GM21390 (cell line): ENCODE results near the gene MAPT.
"Not testable (repeated sequence)": the region's sequence is repeated elsewhere in the genome, so short reads cannot be mapped to it uniquely, and the experiment has no call there.

Experiments
- ATAC-seq: cut with Tn5 transposase; IDR thresholded peaks from one replicate; pipeline ENCODE4 v1.9.1; 2021; ENCODE audit not compliant: unreplicated experiment

MAPT gene

DNA sequence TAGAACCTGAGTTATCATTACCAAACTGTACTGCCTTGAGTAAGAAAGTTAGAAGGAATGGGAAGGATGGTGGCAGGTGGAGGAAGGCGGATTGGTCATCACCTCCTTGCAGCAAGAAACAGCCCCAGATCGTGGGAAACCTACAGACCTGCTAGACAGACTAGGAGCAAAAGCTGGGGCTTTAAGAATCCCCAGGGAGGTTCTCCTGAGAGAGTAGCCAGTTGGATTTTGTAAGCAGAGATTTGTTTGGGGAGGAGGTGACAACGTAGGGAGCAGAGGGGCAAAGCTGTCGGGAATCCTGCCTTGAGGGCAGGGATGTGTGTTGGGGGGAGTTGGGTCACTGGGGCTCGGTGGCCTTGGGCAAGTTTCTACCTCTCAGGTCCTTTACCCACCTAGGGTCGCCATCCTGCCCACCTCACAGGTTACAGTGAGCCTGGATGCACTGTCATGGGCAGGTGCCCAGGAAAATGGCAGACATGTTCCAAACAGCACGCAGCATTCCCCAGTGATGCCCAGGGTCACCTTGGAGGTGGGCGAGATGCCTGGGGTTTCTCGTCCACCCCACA is 55.5 kb downstream of the MAPT start:
- no peak for ATAC-seq

DNA sequence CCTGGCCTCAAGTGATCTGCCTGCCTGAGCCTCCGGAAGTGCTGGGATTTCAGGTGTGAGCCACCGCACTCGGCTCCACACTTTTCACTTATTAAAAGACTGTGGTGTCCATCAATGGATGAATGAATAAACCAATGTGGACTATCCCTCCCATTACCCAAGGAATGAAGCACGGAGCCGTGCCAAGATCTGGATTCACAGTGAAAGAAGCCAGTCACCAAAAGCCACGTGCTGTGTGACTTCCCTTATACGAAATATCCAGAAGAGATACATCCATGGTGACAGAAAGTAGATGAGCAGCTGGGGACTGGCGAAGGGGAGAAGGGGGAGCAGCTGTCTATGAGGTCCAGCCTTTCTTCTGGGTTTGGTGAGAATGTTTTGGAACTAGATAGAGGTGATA is 56.5 kb downstream of the MAPT start:
- no peak for ATAC-seq

DNA sequence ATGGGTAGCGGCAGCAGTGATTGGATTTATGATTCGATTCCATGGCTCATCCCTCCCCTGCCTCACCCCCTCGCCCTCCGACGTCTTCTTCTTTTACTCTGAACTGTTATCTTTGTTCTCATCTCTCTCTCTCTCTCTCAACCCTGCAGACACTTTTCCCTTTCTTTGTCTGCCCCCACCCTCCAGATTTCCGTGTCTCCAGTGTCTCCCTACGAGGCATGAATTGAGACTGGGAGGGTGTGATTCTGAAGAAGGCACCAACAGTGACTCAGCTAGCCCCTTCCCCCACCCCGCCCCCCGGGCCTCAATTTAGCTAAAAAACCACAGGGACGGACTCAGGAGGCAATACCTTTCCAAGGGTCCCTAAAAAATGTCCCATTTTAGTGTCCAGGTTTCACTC is 57.0 kb downstream of the MAPT start:
- no peak for ATAC-seq

GRCh38 chr17:45951941-45952340 is 57.6 kb downstream of the MAPT start:
- no peak for ATAC-seq

DNA sequence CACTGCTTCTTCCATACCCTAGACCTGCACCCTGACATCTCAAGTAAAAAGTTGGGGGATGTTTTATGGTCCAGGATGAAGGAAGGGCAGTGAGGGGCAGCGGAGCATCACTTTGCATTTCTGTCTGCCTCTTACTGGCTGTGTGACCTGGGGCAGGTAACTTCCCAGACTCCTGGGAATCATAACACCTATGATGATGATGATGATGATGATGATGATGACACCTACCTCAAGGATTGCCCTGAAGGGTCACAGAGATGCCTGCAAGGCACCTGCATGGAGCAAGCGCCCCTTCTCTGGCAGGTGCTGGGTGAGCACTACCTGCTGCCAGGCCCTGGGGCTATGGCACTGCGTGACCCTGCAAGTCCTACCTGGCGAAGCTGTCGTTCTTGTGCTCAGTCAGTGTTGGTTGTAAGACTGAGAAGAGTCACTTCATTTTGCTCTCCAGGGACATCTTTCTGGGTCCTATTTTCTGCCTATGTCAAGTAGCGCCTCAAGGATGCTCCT is 58.5 kb downstream of the MAPT start:
- ATAC-seq: no peak

DNA sequence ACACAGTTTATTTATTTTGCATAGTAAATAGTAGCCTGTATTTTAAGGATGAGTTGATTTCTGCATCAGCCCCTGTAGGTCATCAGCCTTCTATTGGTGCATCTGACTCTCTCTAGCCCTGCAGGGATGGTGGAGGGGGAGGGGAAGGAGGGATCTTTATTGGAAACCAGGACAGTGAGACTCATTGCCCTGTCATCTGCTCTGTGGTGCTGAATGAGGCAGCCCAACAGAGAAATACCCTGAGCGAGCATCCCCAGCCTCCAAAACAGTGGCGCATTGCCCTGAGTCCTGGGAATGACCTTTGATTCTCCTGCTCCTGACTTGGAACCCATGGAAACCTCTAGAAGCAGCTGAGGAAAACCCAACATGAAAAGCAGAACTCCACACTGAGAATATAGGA is 59.2 kb downstream of the MAPT start:
- ATAC-seq: no peak

DNA sequence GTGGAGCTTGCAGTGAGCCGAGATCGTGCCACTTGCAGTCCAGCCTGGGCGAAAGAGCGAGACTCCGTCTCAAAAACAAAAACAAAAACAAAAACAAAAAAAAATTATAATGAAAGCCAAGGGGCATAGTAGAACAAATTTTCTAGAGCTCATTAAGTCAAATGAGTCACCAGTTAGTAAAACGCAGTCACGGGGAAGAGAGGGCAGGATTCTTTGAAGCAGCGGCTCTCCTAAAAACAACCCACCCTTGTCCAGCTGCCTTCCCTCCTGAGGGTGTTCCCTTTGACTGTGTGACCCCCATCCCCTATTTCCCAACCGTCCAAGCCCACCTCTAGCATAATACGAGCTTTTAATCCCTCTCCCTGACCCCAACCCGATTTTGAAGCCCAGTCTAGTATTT is 60.6 kb downstream of the MAPT start:
- no peak for ATAC-seq

DNA sequence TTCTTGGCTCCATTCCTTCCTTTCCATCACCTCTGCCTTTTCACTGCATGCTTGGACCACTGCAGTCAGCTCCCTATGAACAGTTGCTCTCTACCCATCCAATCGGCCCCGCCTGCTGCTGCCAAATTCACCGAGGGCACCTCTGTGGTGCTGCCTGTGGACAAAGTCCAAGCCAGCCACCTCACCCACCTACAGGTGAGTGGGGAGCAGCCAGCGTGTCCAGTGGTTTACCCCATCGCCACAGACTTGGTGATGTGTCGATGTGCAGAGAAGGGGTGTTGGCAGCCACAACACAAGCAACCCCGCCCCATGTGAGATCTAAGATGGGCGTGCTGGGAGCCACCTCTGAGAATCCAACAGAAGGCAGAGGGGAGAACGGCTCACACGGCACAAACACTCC is 61.0 kb downstream of the MAPT start:
- ATAC-seq: no peak

DNA sequence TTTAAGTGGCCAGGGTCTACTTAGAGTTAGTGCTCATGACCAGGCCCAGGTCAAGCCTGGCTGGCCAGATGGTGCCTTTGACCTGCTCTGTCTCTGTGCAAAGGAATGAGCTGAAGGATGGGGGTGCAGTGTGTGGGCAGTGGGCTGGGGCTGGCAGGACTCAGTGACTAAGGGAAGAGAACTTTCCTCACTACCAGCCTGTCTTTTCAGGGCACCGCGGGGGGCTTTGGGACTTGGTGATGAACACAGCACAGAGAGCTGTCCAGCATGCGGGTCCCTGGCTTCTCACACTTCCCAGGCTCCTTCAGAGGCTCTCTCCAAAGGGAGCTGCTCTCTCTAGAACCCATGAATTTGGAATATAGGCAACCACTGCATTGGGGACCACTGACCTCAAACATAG is 61.7 kb downstream of the MAPT start:
- no peak for ATAC-seq

GRCh38 chr17:45956746-45957145 is 62.4 kb downstream of the MAPT start:
- ATAC-seq: not testable (repeated sequence)

GRCh38 chr17:45958307-45958706 is 64.0 kb downstream of the MAPT start:
- ATAC-seq: no peak

- ATAC-seq: no peak
These were observed 64.8 kb downstream of the MAPT start for GRCh38 chr17:45958994-45959665.

GRCh38 chr17:45960311-45960710 is 66.0 kb downstream of the MAPT start:
- ATAC-seq: no peak

DNA sequence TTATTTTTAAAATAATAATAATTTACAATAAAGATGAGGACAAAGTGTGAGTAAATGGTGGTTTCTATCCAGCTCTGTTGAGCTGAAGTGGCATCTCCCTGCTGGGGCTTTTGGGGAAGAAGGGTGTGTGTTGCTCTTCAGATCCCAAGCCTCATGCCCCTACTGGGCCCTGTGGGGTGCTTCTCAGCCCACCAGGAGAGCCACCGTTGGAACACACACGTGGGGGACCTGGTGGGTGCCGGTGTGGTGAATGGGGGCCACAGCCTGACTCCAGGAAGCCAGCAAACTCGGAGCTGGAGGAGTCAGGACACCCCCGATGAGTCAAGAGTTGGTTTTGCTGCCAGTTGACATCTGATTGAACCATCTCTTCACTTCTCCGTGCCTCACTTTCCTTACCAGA is 66.9 kb downstream of the MAPT start:
- ATAC-seq: no peak

GRCh38 chr17:45962221-45962972 is 68.0 kb downstream of the MAPT start:
- ATAC-seq: no peak

DNA sequence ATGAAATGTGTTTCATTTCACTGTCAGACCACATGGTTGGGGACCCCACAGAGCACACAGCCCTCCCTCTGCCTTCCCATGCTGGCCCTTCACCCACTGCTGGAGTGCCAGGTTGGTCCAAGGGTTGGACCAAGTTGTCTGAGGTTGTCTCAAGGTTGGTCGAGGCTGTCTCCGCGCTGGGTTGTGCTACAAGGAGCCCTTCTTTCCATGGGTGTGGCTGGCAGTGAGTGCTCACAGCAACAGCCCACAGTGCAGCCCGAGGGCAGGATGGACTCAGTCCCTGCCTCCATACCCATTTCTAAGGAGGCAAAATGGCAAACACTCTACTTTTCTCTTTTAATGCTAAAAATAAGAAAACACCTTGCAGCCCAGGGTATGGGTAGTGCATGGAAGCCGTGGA is 68.9 kb downstream of the MAPT start:
- no peak for ATAC-seq

- no peak for ATAC-seq
These were observed 69.5 kb downstream of the MAPT start for GRCh38 chr17:45963889-45964288.

DNA sequence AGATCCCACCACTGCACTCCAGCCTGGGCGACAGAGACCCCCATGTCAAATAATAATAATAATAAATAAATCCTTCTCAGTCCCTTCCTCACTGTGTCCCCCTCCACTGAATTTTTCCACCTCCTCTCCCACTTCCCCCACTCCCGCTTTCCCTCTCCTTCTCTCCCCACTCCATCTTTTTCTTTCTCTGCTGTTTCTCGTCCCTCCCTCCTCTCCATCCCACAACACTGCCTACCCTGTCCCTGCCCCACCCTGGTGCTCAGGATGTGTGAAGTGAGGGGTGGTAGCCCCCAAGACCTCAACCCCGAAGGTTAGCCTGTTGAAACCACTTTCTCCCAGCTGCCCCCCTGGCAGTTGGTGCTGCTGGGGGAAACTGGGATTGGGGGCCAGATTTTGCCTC is 70.3 kb downstream of the MAPT start:
- ATAC-seq: no peak

DNA sequence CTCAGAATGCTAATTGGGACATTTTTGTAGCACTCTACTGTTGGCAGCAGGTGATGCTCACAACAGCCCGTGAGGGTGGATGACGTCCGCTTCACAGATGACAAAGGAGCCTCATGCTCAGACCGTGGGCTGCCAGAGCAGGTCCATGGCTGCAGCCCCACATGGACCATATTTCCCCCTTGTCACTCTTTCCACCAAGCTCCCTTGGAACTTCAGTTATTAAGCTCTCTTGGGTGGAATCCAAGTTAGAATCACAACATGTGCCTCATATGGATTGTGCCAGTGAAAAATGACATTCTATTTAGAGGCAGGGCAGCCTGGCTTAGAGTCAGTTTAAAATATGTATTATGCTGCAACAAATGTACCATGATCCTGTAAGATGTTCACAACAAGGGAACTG is 71.5 kb downstream of the MAPT start:
- no peak for ATAC-seq

DNA sequence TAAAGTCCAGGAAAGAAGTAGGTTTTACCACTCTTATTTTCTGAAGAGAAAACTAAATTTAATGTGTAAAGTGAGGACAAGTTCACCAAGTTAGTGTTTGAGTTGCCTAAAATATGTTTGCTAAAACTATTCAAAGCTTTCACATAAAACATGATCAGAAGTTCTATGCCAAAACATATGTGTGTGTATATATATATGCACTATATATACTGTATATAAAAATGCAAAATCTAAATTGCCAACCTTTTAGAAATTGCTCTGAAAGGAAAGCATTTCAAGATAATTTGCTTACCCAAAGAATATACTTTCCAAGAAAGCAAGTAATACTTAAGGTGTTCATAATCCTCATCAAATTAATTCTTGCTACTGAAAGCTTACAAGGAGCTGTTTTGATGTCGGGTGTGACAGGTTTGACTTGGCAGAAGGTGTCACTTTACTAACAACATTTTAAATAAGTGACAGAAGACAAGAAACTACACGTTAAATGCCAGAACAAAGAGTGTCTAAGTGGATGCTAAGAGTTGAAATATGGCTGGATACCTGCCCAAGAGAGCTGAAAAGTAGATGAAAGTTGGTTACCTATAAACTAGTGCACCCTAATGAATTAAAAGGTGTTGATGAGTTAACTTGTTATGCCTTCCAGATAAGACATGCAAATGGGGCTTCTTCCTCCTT is 72.4 kb downstream of the MAPT start:
- ATAC-seq: no peak

DNA sequence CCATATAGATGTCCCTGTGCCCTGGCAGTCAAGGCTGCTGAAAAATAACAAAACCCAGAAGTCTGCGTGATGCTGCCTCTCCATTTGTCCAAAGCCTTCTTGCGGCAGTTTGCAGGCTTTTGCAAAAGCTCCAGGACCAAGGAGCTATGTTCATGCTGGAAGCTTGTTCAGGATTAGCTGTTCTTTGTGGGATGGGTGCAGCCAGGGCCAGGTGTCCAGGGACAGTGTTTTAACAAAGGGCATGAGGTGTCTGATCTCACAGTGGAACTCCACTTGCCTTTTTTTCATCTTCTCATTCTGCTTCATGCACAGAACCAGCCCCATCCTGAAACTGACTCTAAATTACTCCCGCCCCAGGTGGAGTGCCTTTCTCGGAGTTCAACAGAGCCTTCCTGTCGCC is 73.0 kb downstream of the MAPT start:
- no peak for ATAC-seq

- no peak for ATAC-seq
These were observed 74.4 kb downstream of the MAPT start for GRCh38 chr17:45968732-45969131.
